Lower lobe of right lung (tissue), 2 donors: ENCODE measurements around the gene LRIG3. TPM values are rescaled to one million over a fixed set of nuclear protein-coding genes. Genes with fewer than 3 reads are reported as not detected.

Experiments
- ATAC-seq, 2 donors: fragments of 200-7000 bp; cut with Tn5 transposase; one replicate each; pipeline ENCODE4 v1.9.1; 2020 to 2022; ENCODE audit warnings: mild to moderate bottlenecking in 2 of 2, moderate library complexity in 2 of 2
- DNase-seq: peaks from one replicate; pipeline ENCODE4 v3.0.0-alpha.2; 2020
- H3K27ac ChIP-seq: fragments of 200-600 bp; one replicate; pipeline ENCODE4 v1.8.0; 2022
- H3K27me3 ChIP-seq: fragments of 200-600 bp; one replicate; pipeline ENCODE4 v1.8.0; 2022; ENCODE audit warnings: low read depth
- H3K36me3 ChIP-seq: fragments of 200-600 bp; one replicate; pipeline ENCODE4 v1.8.0; 2022; ENCODE audit warnings: mild to moderate bottlenecking
- H3K4me1 ChIP-seq: fragments of 200-600 bp; one replicate; pipeline ENCODE4 v1.8.0; 2022
- H3K4me3 ChIP-seq: fragments of 200-600 bp; one replicate; pipeline ENCODE4 v1.8.0; 2022; ENCODE audit warnings: mild to moderate bottlenecking
- H3K9me3 ChIP-seq: fragments of 200-600 bp; one replicate; pipeline ENCODE4 v1.8.0; 2022
- CTCF ChIP-seq: fragments of 200-600 bp; IDR thresholded peaks from one replicate; pipeline ENCODE4 v1.8.0; 2022; ENCODE audit warnings: antibody characterized with exemption, mild to moderate bottlenecking
- intact Hi-C: fragments of 100-400 bp; cut with DNase I; formaldehyde crosslinking; loops from one replicate; pipeline ENCODE4 v1.11.0; 2022
- total RNA-seq: library from RNA; stranded (reverse); fragmentation: NEBNext Ultra II Directional; extraction: Animal tissue kit (Norgen Biotek cat#: 25700); gene quantifications from one replicate; pipeline ENCODE4 v1.2.1, GENCODE V29; 2021
- donor health status: DM: no; HTN: yes; CAD: no; lungs with severe emphysema.

The LRIG3 gene
- total RNA-seq, 1 donor from 2014 or later = 30.5 TPM

- peak; percentile 66 to 70 for ATAC-seq
- intact Hi-C loops = no loop called here
Observed at GRCh38 chr12:58841058-58841798, 79.1 kb downstream of the LRIG3 start.

GRCh38 chr12:58833853-58834252 lies 86.5 kb downstream of the LRIG3 start:
- H3K4me3 ChIP-seq = no peak overlapping the region
- ATAC-seq (no peak), DNase-seq (no peak)
- intact Hi-C loops = no loop called here
- no peak overlapping the region for H3K27ac ChIP-seq
- H3K36me3 ChIP-seq = no peaks in the 10 kb centered on the region
- H3K9me3 ChIP-seq = peaks cover 5% of the 10 kb centered on the region
- H3K4me1 ChIP-seq = no peaks in the 10 kb centered on the region
- no peak for TF ChIP-seq CTCF
- no peaks in the 10 kb centered on the region for H3K27me3 ChIP-seq

More at GRCh38 chr12:58841058-58841798, 79.1 kb downstream of the LRIG3 start:
- H3K4me3 ChIP-seq = no peak overlapping the region
- DNase-seq = peak; percentile 56
- H3K4me1 ChIP-seq = no peaks in the 10 kb centered on the region
- no peaks in the 10 kb centered on the region for H3K36me3 ChIP-seq
- no peak overlapping the region for H3K27ac ChIP-seq
- no peak for TF ChIP-seq CTCF
- peaks cover 5% of the 10 kb centered on the region for H3K9me3 ChIP-seq
- no peaks in the 10 kb centered on the region for H3K27me3 ChIP-seq

GRCh38 chr12:58832920-58833319 lies 87.4 kb downstream of the LRIG3 start:
- Histone ChIP-seq H3K36me3 (no peaks in the 10 kb centered on the region), H3K27me3 (no peaks in the 10 kb centered on the region), H3K27ac (no peak overlapping the region), H3K4me3 (no peak overlapping the region), H3K9me3 (peaks cover 5% of the 10 kb centered on the region), H3K4me1 (no peaks in the 10 kb centered on the region)
- DNase-seq = no peak
- TF ChIP-seq CTCF = no peak
- no peak for ATAC-seq
- intact Hi-C loops = no loop called here
